Spleen (tissue), 11 donors: ENCODE data around the gene PTPRE. TPM values are rescaled to one million over a fixed set of nuclear protein-coding genes. Genes with fewer than 3 reads are reported as not detected.

ENCODE experiments used
- DNase-seq: peaks from one replicate; pipeline ENCODE4 v3.0.0-alpha.2; 2020
- H3K27ac ChIP-seq, 8 donors: fragments of 200-600 bp; sonication (generic) in 7 of 8; 1 replicate in 4 of 8; 2 replicates in 4 of 8; pipeline versions ENCODE4 v1.5.0 to v1.8.0; 2016 to 2021; ENCODE audit warnings: inconsistent platforms in 4 of 8, mild to moderate bottlenecking in 4 of 8, moderate library complexity in 1 of 8
- H3K27me3 ChIP-seq, 7 donors: fragments of 200-600 bp; sonication (generic) in 6 of 7; replicated peaks in 1 of 7; 1 replicate in 4 of 7; 2 replicates in 3 of 7; pipeline versions ENCODE4 v1.5.0 to v1.8.0; 2016 to 2021; ENCODE audit warnings: inconsistent platforms in 3 of 7, mild to moderate bottlenecking in 1 of 7
- H3K36me3 ChIP-seq, 6 donors: fragments of 200-600 bp; sonication (generic) in 5 of 6; 1 replicate in 4 of 6; 2 replicates in 2 of 6; pipeline versions ENCODE4 v1.5.0 to v1.8.0; 2016 to 2021; ENCODE audit warnings: inconsistent platforms in 2 of 6
- H3K4me1 ChIP-seq, 6 donors: fragments of 200-600 bp; sonication (generic) in 5 of 6; 1 replicate in 3 of 6; 2 replicates in 3 of 6; pipeline versions ENCODE4 v1.5.0 to v1.8.0; 2016 to 2021; ENCODE audit warnings: inconsistent platforms in 3 of 6
- H3K4me3 ChIP-seq, 8 donors: fragments of 200-600 bp; sonication (generic) in 7 of 8; 1 replicate in 4 of 8; 2 replicates in 4 of 8; pipeline versions ENCODE4 v1.5.0 to v1.8.0; 2016 to 2021; ENCODE audit warnings: inconsistent platforms in 4 of 8, mild to moderate bottlenecking in 4 of 8, moderate library complexity in 2 of 8
- H3K9me3 ChIP-seq, 8 donors: fragments of 200-600 bp; sonication (generic) in 7 of 8; 1 replicate in 4 of 8; 2 replicates in 4 of 8; pipeline versions ENCODE4 v1.5.0 to v1.8.0; 2016 to 2021; ENCODE audit warnings: inconsistent platforms in 4 of 8
- POLR2A ChIP-seq, 3 donors: fragments of 450-650 bp; IDR thresholded peaks; one replicate each; pipeline ENCODE4 v1.5.1; 2017; ENCODE audit warnings: antibody characterized with exemption in 3 of 3, mild to moderate bottlenecking in 1 of 3
- POLR2AphosphoS5 ChIP-seq, 3 donors: sonication (generic); formaldehyde crosslinking; IDR thresholded peaks; one replicate each; pipeline ENCODE4 v1.5.1; 2017; ENCODE audit warnings: antibody characterized with exemption in 3 of 3
- WGBS, 5 donors: extraction: QIAGEN DNeasy Blood & Tissue Kit in 3 of 5; methylation state at CpG; one replicate each; pipeline versions ENCODE4 v1.1.5 to v1.1.7; 2013 to 2018; 5-methylcytosine and 5-hydroxymethylcytosine counted together
- intact Hi-C: fragments of 100-400 bp; cut with DNase I; formaldehyde crosslinking; loops from one replicate; pipeline ENCODE4 v1.15.0; 2023; ENCODE audit warnings: low total_unique reads
- polyA plus RNA-seq, 3 donors: library from polyadenylated mRNA; stranded (reverse); fragments of 200-250 nt; gene quantifications; one replicate each; pipeline ENCODE4 v1.2.1, GENCODE V29; 2013
- total RNA-seq, 7 donors: library from RNA; depleted of rRNA in 3 of 7; stranded (reverse); fragments of >200 nt in 3 of 7; fragmentation: NEBNext Ultra II Directional in 4 of 7; extraction: Animal tissue kit (Norgen Biotek cat#: 25700) in 4 of 7; gene quantifications; one replicate each; pipeline versions ENCODE4 v1.1.0 to v1.2.1, GENCODE V29; 2016 to 2021
- TF ChIP-seq, protein P1 (sequence below), 11 experiments: fragments of 200-600 bp in 7 of 11; fragments of 450-650 bp in 4 of 11; sonication (generic) in 4 of 11; IDR thresholded peaks in 8 of 11; conservative IDR thresholded peaks in 3 of 11; 1 replicate in 7 of 11; 2 replicates in 4 of 11; pipeline versions ENCODE4 v1.4.0 to v1.8.0; 2016 to 2021; ENCODE audit warnings: antibody characterized with exemption in 11 of 11, inconsistent platforms in 4 of 11, mild to moderate bottlenecking in 1 of 11
- donor health status: healthy with polysubstance abuse.
- donor health status: DM: no; HTN: no; CAD: no; lungs with moderate emphysema.
- donor health status: DM: no; HTN: no; CAD: no.
- donor health status: Bipolar disorder and iron deficiency.
- donor health status: healthy.
- donor health status: DM: no; HTN: no; CAD: no.
- donor health status: DM: yes; HTN: yes; CAD: no.

Gene PTPRE
- total and polyA plus RNA-seq, 10 donors = 6.2 to 133 (median 70.2) TPM

DNA sequence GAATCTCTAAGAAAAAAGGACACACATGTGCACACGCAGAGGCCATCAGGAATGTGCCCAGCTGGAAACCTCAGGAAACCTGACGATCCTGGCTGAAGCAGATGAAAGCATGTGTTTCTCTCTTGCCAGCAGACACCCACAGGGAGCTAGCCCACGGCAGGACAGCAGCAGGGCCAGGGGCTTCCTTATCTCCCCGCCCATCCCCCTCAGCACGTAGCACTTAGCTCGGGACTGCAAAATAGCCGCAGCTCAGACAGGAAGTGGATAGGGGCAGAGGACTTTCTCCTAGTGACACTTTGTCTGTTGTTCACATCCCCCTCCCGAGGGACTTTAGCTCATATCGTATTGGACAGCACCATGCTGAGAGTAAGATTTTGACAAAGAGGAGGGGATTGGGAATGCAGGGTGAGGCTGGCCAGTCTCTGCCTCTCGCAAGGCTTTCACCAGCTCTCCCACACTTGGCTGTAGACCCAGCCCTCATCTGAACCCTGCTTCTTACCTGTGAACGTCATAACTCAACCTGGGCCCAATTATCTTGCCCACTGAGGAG, 155.5 kb downstream of the PTPRE start:
- Histone ChIP-seq H3K27me3 (no peaks in the 10 kb centered on the region), H3K36me3 (peaks cover 0 to 77% (median 37%) of the 10 kb centered on the region in 6 donors), H3K4me3 (peak overlapping the region in 6 of 8 donors; percentile 4 to 64 (median 30)), H3K9me3 (no peaks in the 10 kb centered on the region), H3K27ac (peak overlapping the region; percentile 86 to 95 (median 91)), H3K4me1 (peaks cover 48 to 97% (median 71%) of the 10 kb centered on the region in 6 donors)
- 17 to 27% (median 22%) methylated on average over 11 of the region's 11 CpGs for WGBS, 5 donors
- intact Hi-C loops = no loop called here
- peak in 1 of 3 donors; percentile 46 for TF ChIP-seq POLR2AphosphoS5 (IDR thresholded peaks at IDR 0.05)
- no peak for TF ChIP-seq POLR2A (IDR thresholded peaks at IDR 0.05)
- DNase-seq = peak; percentile 87

DNA sequence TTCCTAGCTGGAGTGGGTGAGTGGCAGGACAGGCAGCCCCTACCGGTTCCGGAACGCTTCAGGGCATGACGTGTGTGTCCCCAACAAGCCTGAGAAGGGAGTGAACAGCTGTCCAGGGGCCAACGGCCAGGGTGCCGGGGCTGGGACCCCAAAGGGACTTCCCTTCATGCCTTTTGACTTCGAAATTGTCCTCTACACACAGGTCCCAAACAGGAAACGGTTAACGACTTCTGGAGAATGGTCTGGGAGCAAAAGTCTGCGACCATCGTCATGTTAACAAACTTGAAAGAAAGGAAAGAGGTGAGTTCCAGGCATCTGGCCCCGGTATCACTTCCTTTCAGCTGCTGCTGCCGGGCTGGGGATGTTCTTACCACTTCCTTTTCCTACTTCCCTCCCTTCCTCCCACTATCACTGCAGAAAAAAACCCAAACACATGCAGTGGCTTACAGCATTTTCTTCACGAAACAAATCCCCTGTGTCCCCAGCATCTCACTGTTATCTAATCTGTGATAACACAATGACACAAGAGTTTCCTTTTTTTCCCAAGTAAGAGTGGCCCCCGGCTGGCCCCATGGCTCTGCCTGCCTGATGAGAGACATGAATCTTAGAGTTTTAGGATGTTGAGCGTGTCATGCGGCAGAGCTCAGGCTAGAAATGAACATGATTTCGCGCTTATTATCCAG, 156.1 kb downstream of the PTPRE start:
- H3K4me1 ChIP-seq = peaks cover 48 to 93% (median 68%) of the 10 kb centered on the region in 6 donors
- H3K27ac ChIP-seq = peak overlapping the region; percentile 86 to 95 (median 91)
- no peaks in the 10 kb centered on the region for H3K9me3 ChIP-seq
- intact Hi-C loops = no loop called here
- DNase-seq = peak; percentile 90
- H3K27me3 ChIP-seq = no peaks in the 10 kb centered on the region
- TF ChIP-seq POLR2AphosphoS5 (IDR thresholded peaks at IDR 0.05) (peak; percentile 51 to 92 (median 64)), POLR2A (IDR thresholded peaks at IDR 0.05) (no peak)
- H3K36me3 ChIP-seq = peaks cover 4 to 77% (median 40%) of the 10 kb centered on the region in 6 donors
- 10 to 17% (median 14%) methylated on average over 18 to 19 of the region's 19 CpGs for WGBS, 5 donors
- peak overlapping the region in 6 of 8 donors; percentile 4 to 64 (median 30) for H3K4me3 ChIP-seq

DNA sequence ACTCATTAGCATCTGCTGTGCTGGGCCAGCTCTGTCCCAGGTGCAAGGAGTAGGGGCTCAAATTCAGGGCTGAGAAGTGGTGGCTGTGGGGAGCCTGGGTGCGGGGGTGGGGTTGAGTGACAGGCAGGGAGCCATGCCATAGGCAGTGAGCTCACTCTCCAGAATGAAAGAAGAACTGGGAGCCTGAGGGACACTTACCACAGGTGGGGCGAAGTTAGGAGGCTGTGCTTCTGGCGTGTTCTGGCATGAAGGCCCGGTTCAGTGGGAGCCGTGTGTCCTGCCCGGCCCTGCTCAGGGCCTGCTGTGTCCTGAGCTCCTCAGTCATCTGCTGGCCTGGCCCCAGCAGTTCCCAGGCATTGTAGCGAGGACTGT, 156.8 kb downstream of the PTPRE start:
- H3K4me1 ChIP-seq = peaks cover 48 to 93% (median 64%) of the 10 kb centered on the region in 6 donors
- DNase-seq = peak; percentile 84
- 51 to 74% (median 60%) methylated on average over 4 to 7 of the region's 7 CpGs for WGBS, 5 donors
- H3K27ac ChIP-seq = peak overlapping the region; percentile 86 to 95 (median 91)
- no peak for TF ChIP-seq POLR2A (IDR thresholded peaks at IDR 0.05)
- peak in 1 of 3 donors; percentile 13 for TF ChIP-seq POLR2AphosphoS5 (IDR thresholded peaks at IDR 0.05)
- intact Hi-C loops = no loop called here
- peaks cover 4 to 77% (median 42%) of the 10 kb centered on the region in 6 donors for H3K36me3 ChIP-seq
- no peaks in the 10 kb centered on the region for H3K27me3 ChIP-seq
- no peaks in the 10 kb centered on the region for H3K9me3 ChIP-seq
- peak overlapping the region in 5 of 8 donors; percentile 4 to 64 (median 32) for H3K4me3 ChIP-seq

DNA sequence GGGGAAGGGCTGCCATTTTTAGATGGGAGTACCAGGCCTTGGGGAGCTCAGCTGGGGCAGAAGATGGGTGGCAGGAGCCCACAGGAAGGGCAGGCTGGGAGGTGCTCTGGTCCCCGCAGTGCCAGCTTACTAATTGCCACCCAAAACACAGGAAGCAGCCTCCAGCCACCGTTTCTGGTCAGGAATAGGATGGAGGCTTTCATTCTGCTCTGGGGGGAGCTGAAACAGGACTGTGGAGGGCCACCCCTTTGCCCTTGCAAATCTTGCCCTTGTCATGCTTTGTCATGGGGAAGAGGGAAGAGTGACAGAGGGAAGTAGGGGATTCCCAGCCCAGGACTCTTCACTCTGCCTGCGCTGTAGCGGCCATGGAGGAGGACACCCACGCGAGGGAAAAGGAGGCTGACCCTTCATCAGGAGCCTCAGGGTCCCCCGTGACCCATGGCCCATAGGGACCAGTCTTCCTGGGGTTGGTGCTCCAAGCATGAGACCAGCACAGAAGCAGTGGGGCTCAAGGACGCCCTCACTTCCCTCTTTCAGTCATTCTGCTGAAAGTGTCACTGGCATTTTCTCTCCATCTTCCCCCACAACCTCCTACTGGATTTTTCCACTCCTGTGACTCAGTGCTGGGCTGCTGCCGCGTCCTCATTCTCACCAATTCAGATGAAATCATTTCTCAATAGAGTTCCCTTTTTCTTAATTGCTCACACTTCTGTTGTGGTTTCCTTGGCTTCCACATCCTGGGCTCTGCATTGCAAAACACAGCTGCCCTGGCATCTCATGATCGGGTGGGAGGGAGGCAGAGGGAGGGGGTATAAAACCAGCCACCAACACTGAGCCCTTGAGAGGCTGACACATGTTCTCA, 157.4 kb downstream of the PTPRE start:
- intact Hi-C loops = no loop called here
- TF ChIP-seq, protein P1, sequence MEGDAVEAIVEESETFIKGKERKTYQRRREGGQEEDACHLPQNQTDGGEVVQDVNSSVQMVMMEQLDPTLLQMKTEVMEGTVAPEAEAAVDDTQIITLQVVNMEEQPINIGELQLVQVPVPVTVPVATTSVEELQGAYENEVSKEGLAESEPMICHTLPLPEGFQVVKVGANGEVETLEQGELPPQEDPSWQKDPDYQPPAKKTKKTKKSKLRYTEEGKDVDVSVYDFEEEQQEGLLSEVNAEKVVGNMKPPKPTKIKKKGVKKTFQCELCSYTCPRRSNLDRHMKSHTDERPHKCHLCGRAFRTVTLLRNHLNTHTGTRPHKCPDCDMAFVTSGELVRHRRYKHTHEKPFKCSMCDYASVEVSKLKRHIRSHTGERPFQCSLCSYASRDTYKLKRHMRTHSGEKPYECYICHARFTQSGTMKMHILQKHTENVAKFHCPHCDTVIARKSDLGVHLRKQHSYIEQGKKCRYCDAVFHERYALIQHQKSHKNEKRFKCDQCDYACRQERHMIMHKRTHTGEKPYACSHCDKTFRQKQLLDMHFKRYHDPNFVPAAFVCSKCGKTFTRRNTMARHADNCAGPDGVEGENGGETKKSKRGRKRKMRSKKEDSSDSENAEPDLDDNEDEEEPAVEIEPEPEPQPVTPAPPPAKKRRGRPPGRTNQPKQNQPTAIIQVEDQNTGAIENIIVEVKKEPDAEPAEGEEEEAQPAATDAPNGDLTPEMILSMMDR (IDR thresholded peaks at IDR 0.05 in 8 of 11, conservative IDR thresholded peaks at IDR 0.05 in 3 of 11) = peak in 1 of 11 experiments; percentile 18
- TF ChIP-seq POLR2AphosphoS5 (IDR thresholded peaks at IDR 0.05) (peak in 2 of 3 donors; percentile 46 to 89), POLR2A (IDR thresholded peaks at IDR 0.05) (no peak)
- no peaks in the 10 kb centered on the region for H3K9me3 ChIP-seq
- peaks cover 44 to 93% (median 64%) of the 10 kb centered on the region in 6 donors for H3K4me1 ChIP-seq
- 7 to 20% (median 16%) methylated on average over 11 of the region's 11 CpGs for WGBS, 5 donors
- H3K36me3 ChIP-seq = peaks cover 4 to 77% (median 45%) of the 10 kb centered on the region in 6 donors
- H3K27me3 ChIP-seq = no peaks in the 10 kb centered on the region
- peak; percentile 88 for DNase-seq
- peak overlapping the region in 5 of 8 donors; percentile 10 to 64 (median 32) for H3K4me3 ChIP-seq
- peak overlapping the region; percentile 86 to 95 (median 91) for H3K27ac ChIP-seq

DNA sequence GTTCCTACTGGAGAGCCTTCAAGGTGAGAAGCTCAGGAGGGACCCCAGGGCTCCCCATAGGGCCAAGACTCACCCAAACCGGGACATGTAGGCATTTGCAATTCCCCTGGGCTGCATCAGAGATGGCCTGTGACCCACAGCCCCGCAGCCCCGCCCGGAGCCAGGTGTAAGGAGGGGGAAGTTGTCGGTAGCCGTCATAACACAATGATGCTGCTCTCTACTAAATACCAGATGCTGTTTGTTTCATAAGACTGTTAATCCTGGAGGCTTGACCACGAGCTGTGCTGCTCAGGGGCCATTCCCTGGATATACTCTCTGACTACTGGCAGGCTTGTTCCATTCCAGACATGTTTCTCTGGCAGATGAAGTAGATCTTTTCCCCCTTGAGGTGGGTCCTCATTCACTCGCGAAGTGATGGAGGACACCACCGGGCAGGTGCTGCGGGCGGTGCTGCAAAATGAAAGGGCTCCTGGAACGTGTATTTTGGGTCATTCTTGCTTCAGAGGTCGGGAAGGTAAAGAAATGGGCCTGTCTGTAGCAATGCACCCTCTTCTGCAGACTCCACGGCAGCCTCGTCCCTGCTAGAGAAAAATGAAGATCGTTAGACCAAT, 158.2 kb downstream of the PTPRE start:
- intact Hi-C loops = loop anchor here (5.0 kb wide), 1 partner anchor 158 kb away; the partner anchor contains the start of gene PTPRE
- H3K4me3 ChIP-seq = peak overlapping the region in 4 of 8 donors; percentile 5 to 64 (median 32)
- peaks cover 41 to 92% (median 63%) of the 10 kb centered on the region in 6 donors for H3K4me1 ChIP-seq
- peak overlapping the region; percentile 86 to 95 (median 91) for H3K27ac ChIP-seq
- no peaks in the 10 kb centered on the region for H3K9me3 ChIP-seq
- H3K36me3 ChIP-seq = peaks cover 4 to 77% (median 51%) of the 10 kb centered on the region in 6 donors
- peak; percentile 93 for DNase-seq
- TF ChIP-seq, protein P1 (IDR thresholded peaks at IDR 0.05 in 8 of 11, conservative IDR thresholded peaks at IDR 0.05 in 3 of 11) = no peak
- TF ChIP-seq POLR2AphosphoS5 (IDR thresholded peaks at IDR 0.05) (peak in 2 of 3 donors; percentile 62 to 67), POLR2A (IDR thresholded peaks at IDR 0.05) (no peak)
- H3K27me3 ChIP-seq = no peaks in the 10 kb centered on the region
- WGBS, 5 donors = 50 to 68% (median 55%) methylated on average over 8 to 17 of the region's 17 CpGs
